ENCODE results near the gene ERP27. TPM values are rescaled to one million over a fixed set of nuclear protein-coding genes. Genes with fewer than 3 reads are reported as not detected.

ERP27 gene
- total RNA-seq, 1 experiment from 2014 or later = 0.98 TPM

GRCh38 chr12:14868916-14869506, 69.3 kb downstream of the ERP27 start:
- no peak overlapping the region for H3K4me3 ChIP-seq (ENCODE audit: low read depth, low read length)
- H3K9me3 ChIP-seq = 0 out of 2 replicates have a peak, but pooled peaks cover 7% of the 10 kb centered on the region
- no peaks in the 10 kb centered on the region for H3K4me1 ChIP-seq
- Mint-ChIP-seq H3K9me3 (ENCODE audit: unreplicated experiment) (peaks cover 10% of the 10 kb centered on the region), H3K4me3 (ENCODE audit: unreplicated experiment) (no peak overlapping the region), H3K36me3 (ENCODE audit: insufficient read depth, unreplicated experiment) (no peaks in the 10 kb centered on the region), H3K27me3 (ENCODE audit: insufficient read depth, unreplicated experiment) (peaks cover 10% of the 10 kb centered on the region), H3K27ac (ENCODE audit: unreplicated experiment) (no peak overlapping the region), H3K4me1 (ENCODE audit: low read depth, unreplicated experiment) (no peaks in the 10 kb centered on the region)
- TF ChIP-seq CTCF (IDR thresholded peaks at IDR 0.05; ENCODE audit: insufficient read depth in 1 of 2, low read depth in 1 of 2, low read length in 1 of 2, severe bottlenecking in 1 of 2, unreplicated experiment in 1 of 2) = no peak
- POLR2A ChIA-PET = no interaction called here
- BruUV-seq (replicated peaks) = no TSS peak
- CTCF ChIA-PET = no interaction called here
- DNase-seq = no peak
- H3K36me3 ChIP-seq (ENCODE audit: control insufficient read depth, insufficient read depth, low read length) = no peaks in the 10 kb centered on the region
- intact Hi-C loops (cut with micrococcal nuclease; ENCODE audit: unreplicated experiment) = no loop called here
- no peaks in the 10 kb centered on the region for H3K27me3 ChIP-seq (replicated peaks; ENCODE audit: control insufficient read depth, insufficient read depth, low read length)

Other genes starting within 250 kb of the ERP27 start
- 2.4 and 4.4 TPM in 2 replicates for gene GUCY2C, start 241.9 kb downstream of the ERP27 start, total RNA-seq (2022)
- 159 and 184 TPM in 2 replicates for gene WBP11, start 135.1 kb downstream of the ERP27 start, total RNA-seq (2022)
- 1.8 and 2.8 TPM in 2 replicates for gene C12orf60, start 134.9 kb downstream of the ERP27 start, total RNA-seq (2022)
- not detected in 2 replicates for gene SMCO3, start 124.4 kb downstream of the ERP27 start, total RNA-seq (2022)
- gene ART4, start 95.0 kb downstream of the ERP27 start, total RNA-seq (2022) = 0.19 and 0.57 TPM in 2 replicates
- not detected in 2 replicates for gene MGP, start 52.7 kb downstream of the ERP27 start, total RNA-seq (2022)
- 15.9 and 21.1 TPM in 2 replicates for gene ARHGDIB, start 23.1 kb upstream of the ERP27 start, total RNA-seq (2022)
- gene PDE6H, start 34.5 kb upstream of the ERP27 start, total RNA-seq (2022) = not detected in 2 replicates